GM18909 (cell line): ENCODE data around the gene CTDSP2.
"Not testable (repeated sequence)": the region's sequence is repeated elsewhere in the genome, so short reads cannot be mapped to it uniquely, and the experiment has no call there.

Experiments
- ATAC-seq: cut with Tn5 transposase; IDR thresholded peaks from one replicate; pipeline ENCODE4 v1.9.1; 2021; ENCODE audit warnings: mild to moderate bottlenecking; ENCODE audit not compliant: unreplicated experiment, poor library complexity

CTDSP2 gene

GRCh38 chr12:57836442-57837375 is 9.8 kb downstream of the CTDSP2 start:
- peak; percentile 52 for ATAC-seq

- no peak for ATAC-seq
Measured at GRCh38 chr12:57835366-57836288, 10.9 kb downstream of the CTDSP2 start.

- no peak for ATAC-seq
Measured at GRCh38 chr12:57834086-57834876, 12.2 kb downstream of the CTDSP2 start.

GRCh38 chr12:57833672-57834071 is 12.9 kb downstream of the CTDSP2 start:
- ATAC-seq: no peak

GRCh38 chr12:57832966-57833365 is 13.6 kb downstream of the CTDSP2 start:
- no peak for ATAC-seq

DNA sequence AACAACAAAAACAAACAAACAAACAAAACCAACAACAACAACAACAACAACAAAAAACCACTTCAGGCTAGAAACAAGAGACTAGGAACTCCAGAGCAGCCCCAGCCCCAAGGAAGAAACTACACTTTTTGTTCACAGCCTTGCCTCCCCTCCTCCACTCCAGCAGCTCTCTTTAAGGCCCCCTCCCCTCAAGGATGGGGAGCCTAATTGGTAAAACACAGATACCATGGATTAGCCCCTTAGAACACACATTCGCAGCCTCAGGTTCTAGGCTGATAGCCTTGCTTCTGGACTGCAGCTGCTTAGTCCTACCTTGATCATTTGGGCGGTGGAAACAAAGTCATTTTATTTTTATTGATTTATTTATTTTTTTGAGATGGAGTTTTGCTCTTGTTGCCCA is 16.1 kb downstream of the CTDSP2 start:
- ATAC-seq: no peak

- ATAC-seq: no peak
Measured at GRCh38 chr12:57829025-57829777, 17.3 kb downstream of the CTDSP2 start.

GRCh38 chr12:57826966-57827365 is 19.6 kb downstream of the CTDSP2 start:
- ATAC-seq: no peak

DNA sequence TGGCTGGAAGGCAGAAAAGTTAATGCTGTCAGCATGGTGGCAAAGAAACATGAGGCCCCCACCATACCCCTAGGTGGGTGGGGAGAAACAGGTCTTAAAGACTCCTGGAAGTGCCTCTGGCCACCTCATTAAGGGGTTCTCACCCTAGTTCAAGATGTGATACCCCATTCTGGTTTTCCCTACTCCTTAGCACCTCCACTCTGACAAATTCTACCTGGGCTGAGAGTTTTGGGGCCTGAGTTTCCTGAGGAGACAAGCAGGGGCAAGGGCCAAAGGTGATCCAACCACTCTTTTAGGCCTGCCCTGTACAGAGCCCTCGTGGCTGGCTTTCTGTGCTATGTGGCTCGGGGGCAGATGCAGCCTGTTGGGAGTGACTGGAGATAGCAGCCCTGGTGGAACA is 20.1 kb downstream of the CTDSP2 start:
- ATAC-seq: no peak

GRCh38 chr12:57825451-57825850 is 21.1 kb downstream of the CTDSP2 start:
- no peak for ATAC-seq

DNA sequence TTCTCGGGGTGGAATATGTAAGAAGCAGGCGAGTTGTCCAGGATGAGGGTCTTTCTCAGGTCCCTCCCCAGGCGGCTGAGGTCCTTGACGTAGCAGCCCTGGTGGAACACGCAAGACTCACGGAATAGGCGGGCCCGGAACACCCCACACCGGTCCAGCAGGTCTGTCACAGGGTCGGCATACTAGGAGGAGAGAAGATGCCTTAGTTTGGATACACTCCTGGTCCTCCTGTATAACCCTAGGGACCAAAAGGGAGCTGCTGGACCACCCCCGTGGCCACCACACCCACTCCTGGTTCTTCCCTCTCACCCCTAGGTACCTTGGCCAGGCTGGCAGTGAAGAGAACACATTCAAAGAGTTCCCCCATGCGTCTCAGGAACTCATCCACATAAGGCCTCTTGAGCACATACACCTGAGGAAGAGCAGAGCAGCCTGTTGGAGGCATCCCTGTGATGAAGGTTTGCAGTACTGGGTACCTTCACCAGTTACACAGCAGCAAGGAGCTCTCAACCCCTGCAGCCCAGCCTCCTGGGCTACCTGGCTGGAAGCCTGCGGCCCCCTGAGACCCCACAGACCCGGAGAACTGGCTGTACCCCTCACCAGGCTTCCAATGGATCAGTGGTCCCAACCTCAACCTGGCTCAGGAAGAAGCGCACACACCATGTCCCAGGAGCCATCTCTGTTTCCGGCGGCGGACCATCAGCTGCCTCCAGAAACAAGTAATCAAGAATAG is 22.5 kb downstream of the CTDSP2 start:
- no peak for ATAC-seq

- no peak for ATAC-seq
Measured at GRCh38 chr12:57823131-57823907, 23.2 kb downstream of the CTDSP2 start.

DNA sequence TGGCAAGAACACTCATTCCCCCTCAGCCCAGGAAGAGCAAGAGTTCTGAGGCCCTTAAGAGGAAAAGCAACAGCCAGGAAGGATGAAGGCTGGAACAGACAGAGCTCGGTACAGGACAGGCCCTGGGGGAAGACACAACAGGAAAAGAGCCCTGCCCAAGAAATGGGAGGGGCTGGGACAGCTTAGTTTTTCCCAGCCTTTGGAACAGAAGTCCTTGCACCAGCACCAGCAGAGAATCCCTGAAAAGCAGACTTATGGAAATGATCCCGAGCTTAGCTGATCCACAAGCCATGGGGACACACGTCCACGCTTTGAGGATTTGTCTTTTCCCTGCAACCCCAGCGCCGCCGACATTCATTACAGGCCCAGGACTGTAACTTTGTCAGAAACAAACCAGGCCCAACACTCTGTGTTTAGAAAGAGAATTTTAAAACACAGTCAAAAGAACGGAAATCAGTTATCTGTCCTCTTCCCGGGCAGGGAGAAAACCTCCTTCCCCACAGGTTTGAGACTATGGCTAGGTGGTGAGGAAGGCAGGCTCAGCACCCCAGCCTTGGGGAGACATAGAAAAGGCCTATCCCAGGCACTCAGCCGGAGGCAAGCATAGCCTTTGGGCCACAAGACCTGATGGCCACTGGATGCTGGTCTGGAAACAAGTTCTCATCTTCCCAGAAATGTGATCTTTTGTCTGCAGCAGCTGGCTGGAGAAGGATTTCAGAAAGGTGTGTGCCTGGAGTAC is 24.0 kb downstream of the CTDSP2 start:
- no peak for ATAC-seq

DNA sequence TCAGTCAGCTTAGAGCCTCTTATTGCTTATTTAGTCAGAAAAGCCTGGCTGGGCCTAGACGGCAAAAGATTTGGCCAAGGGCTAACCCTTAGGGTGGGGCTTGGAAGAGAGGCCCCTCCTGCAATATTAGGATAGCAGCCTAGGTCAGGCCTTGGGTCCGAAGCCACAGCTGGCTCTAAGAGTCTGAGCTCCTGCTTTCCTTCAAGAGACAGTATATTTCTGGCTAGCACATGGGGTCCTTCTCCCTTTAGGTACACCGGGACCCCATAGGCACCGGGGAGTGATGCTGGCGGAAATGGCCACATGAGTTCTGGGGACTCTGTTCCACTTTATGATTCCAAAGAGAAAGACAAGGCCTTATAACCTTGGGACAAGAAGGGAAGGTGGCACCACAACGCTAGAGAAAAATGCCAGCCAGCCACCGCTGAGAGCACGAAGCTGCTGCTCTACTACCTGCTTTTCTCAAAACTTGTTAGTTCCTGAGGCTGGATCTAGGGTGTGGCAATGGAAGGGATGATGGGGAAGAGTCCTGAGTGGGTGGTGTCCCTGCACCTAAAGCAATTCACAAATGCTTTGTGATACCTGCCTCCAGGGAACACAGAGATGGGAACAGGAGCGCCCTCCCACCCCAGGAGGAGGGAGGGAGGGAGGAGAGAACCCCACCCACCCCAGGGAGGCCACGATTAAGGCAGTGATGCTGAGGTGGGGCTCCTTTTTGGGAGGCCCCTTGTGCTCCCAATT is 24.9 kb downstream of the CTDSP2 start:
- no peak for ATAC-seq

GRCh38 chr12:57821015-57821414 is 25.5 kb downstream of the CTDSP2 start:
- not testable (repeated sequence) for ATAC-seq

- ATAC-seq: not testable (repeated sequence)
Measured at GRCh38 chr12:57820119-57820518, 26.4 kb downstream of the CTDSP2 start.

- not testable (repeated sequence) for ATAC-seq
Measured at GRCh38 chr12:57817990-57818331, 28.6 kb downstream of the CTDSP2 start.
